ENCODE data around the gene ZDHHC21.

Gene ZDHHC21

DNA sequence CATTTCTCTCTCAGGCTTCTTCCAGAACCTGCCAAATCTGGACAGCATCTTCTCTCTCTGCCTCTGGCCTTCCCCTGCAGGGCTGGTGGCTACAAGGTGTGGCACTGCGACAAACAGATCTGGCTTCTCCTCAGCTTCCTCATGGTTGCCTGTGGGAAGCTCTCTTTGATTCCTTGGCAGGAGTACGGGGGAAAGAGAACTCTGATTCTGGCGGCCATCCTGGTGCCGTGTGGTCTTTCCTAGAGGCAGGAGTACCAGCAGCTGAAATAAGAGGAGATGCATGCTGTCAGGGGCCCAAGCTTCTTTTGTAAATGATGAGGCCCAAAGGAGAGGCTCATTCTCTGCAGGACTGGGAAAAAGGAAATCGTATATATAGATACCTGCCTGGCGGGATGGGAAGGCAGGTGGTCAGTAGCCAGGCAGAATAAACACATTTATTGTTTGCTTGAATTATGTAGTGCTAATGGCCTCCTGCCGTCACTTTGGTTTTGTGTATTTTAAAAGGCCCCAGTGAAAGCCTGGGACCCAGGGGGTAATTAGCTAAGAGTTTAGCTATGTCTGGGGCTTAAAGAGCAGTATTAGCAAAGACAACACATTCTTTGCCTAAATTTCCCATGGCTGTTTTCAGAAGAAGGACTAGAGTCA lies 29.3 kb upstream of the ZDHHC21 start, which contains the start of gene CER1:
Gene CER1 (minus strand): TSS at position 343 of the 645 bp plus-strand sequence. CDS start 61 bp downstream, at position 282.
- Histone ChIP-seq H3K4me1 (ENCODE audit: insufficient read depth, low read length) (no peaks in the 10 kb centered on the region), H2AFZ (ENCODE audit: low read depth, low read length) (no peak within 1 kb of the TSS), H3K27ac (ENCODE audit: low read length) (no peak within 1 kb of the TSS), H3K79me2 (ENCODE audit: insufficient read depth, low read length) (no peaks in the 10 kb centered on the region), H3K27me3 (ENCODE audit: insufficient read depth, low read length, poor library complexity) (no peaks in the 10 kb centered on the region), H4K20me1 (ENCODE audit: insufficient read depth, low read length) (no peaks in the 10 kb centered on the region), H3K9me3 (ENCODE audit: insufficient read depth, low read length, severe bottlenecking) (no peaks in the 10 kb centered on the region), H3K9ac (ENCODE audit: low read depth, low read length) (no peak within 1 kb of the TSS), H3K4me2 (ENCODE audit: insufficient read depth, low read length) (no peak within 1 kb of the TSS), H3K36me3 (ENCODE audit: insufficient read depth, low read length) (no peaks in the 10 kb centered on the region), H3K4me3 (ENCODE audit: low read depth in 1 of 2, low read length in 2 of 2) (no peak within 1 kb of the TSS)
- ATAC-seq (ENCODE audit: insufficient read depth, low read depth), result no peak
- no peak for DNase-seq
- no peak for TF ChIP-seq EZH2 (IDR thresholded peaks at IDR 0.05; ENCODE audit: borderline replicate concordance, low read depth, low read length, severe bottlenecking)
- TF ChIP-seq, protein P1, sequence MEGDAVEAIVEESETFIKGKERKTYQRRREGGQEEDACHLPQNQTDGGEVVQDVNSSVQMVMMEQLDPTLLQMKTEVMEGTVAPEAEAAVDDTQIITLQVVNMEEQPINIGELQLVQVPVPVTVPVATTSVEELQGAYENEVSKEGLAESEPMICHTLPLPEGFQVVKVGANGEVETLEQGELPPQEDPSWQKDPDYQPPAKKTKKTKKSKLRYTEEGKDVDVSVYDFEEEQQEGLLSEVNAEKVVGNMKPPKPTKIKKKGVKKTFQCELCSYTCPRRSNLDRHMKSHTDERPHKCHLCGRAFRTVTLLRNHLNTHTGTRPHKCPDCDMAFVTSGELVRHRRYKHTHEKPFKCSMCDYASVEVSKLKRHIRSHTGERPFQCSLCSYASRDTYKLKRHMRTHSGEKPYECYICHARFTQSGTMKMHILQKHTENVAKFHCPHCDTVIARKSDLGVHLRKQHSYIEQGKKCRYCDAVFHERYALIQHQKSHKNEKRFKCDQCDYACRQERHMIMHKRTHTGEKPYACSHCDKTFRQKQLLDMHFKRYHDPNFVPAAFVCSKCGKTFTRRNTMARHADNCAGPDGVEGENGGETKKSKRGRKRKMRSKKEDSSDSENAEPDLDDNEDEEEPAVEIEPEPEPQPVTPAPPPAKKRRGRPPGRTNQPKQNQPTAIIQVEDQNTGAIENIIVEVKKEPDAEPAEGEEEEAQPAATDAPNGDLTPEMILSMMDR (IDR thresholded peaks at IDR 0.05; ENCODE audit: borderline replicate concordance, extremely low read depth, low read length, poor library complexity, severe bottlenecking), result no peak

DNA sequence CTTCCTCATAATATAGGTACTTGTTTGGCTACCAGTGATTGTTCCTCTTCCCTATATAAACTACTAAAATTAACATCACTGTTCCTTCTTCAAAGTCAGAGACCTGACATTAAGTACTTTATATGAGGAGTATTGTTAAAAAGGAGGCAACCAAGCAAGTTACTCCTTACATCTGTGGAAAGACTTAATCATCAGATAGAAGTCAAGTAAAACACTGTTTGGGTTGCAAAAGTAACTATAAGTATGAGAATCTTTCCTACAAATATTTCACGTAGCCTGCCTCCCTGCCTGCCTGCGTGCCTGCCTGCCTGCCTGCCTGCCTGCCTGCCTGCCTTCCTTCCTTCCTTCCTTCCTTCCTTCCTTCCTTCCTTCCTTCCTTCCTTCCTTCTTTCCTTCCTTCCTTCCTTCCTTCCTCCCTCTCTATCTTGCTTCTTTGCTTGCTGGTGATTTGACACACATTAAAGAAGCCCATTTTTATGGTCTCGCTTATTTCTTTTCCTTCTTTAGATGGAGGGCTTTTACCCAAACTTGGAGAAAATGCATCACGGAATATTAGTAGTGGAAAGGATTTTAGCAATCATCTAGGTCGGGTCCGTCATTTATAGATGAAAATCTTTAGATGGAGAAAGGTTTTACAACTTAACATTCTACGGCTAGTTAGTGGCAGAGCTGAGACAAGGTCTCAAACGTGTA lies 26.1 kb upstream of the ZDHHC21 start:
- Histone ChIP-seq H3K27me3 (ENCODE audit: insufficient read depth, low read length, poor library complexity) (no peaks in the 10 kb centered on the region), H3K36me3 (ENCODE audit: insufficient read depth, low read length) (no peaks in the 10 kb centered on the region), H4K20me1 (ENCODE audit: insufficient read depth, low read length) (no peaks in the 10 kb centered on the region), H3K27ac (ENCODE audit: low read length) (no peak overlapping the region), H3K9ac (ENCODE audit: low read depth, low read length) (no peak overlapping the region), H3K9me3 (ENCODE audit: insufficient read depth, low read length, severe bottlenecking) (no peaks in the 10 kb centered on the region), H3K4me1 (ENCODE audit: insufficient read depth, low read length) (no peaks in the 10 kb centered on the region), H3K4me3 (ENCODE audit: low read depth in 1 of 2, low read length in 2 of 2) (no peak overlapping the region), H3K79me2 (ENCODE audit: insufficient read depth, low read length) (no peaks in the 10 kb centered on the region), H3K4me2 (ENCODE audit: insufficient read depth, low read length) (no peak overlapping the region), H2AFZ (ENCODE audit: low read depth, low read length) (no peak overlapping the region)
- DNase-seq, result no peak
- TF ChIP-seq, protein P1 (IDR thresholded peaks at IDR 0.05; ENCODE audit: borderline replicate concordance, extremely low read depth, low read length, poor library complexity, severe bottlenecking), result no peak
- no peak for ATAC-seq (ENCODE audit: insufficient read depth, low read depth)

DNA sequence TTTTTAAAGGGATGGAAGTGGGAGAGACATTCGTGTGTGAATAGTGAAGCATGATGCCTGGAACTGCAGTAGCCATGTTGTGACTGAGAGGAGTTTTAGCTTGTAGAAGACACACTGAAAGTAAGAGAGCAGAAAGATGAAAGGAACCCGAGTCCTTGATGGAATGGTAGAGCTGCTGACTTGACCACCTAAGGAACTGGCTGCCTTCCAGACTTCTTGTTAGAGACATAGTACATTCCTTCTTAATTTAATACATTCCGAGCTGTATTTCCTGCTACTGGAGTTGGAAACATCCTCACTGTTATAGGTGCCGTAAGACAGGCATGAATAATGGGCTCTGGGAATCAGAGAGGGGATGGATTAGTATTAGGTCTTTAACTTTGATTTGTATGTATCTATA lies 21.9 kb upstream of the ZDHHC21 start:
- no peak for TF ChIP-seq EZH2 (IDR thresholded peaks at IDR 0.05; ENCODE audit: borderline replicate concordance, low read depth, low read length, severe bottlenecking)
- TF ChIP-seq, protein P1 (IDR thresholded peaks at IDR 0.05; ENCODE audit: borderline replicate concordance, extremely low read depth, low read length, poor library complexity, severe bottlenecking), result no peak
- ATAC-seq (ENCODE audit: insufficient read depth, low read depth), result no peak

More for the DNA sequence above, 21.9 kb upstream of the ZDHHC21 start:
- no peaks in the 10 kb centered on the region for H4K20me1 ChIP-seq (ENCODE audit: insufficient read depth, low read length)
- no peak overlapping the region for H3K4me3 ChIP-seq (ENCODE audit: low read depth in 1 of 2, low read length in 2 of 2)
- H3K27me3 ChIP-seq (ENCODE audit: insufficient read depth, low read length, poor library complexity), result no peaks in the 10 kb centered on the region
- H3K9ac ChIP-seq (ENCODE audit: low read depth, low read length), result no peak overlapping the region
- H3K4me1 ChIP-seq (ENCODE audit: insufficient read depth, low read length), result no peaks in the 10 kb centered on the region
- no peak overlapping the region for H3K4me2 ChIP-seq (ENCODE audit: insufficient read depth, low read length)
- no peaks in the 10 kb centered on the region for H3K79me2 ChIP-seq (ENCODE audit: insufficient read depth, low read length)
- H2AFZ ChIP-seq (ENCODE audit: low read depth, low read length), result no peak overlapping the region
- H3K9me3 ChIP-seq (ENCODE audit: insufficient read depth, low read length, severe bottlenecking), result no peaks in the 10 kb centered on the region
- no peaks in the 10 kb centered on the region for H3K36me3 ChIP-seq (ENCODE audit: insufficient read depth, low read length)
- DNase-seq, result no peak
- no peak overlapping the region for H3K27ac ChIP-seq (ENCODE audit: low read length)

Measured in DND-41 (cell line).